GM19099 (cell line): Measurements from ENCODE around the gene DAB1.

Source experiments
- POLR2A ChIP-seq: IDR thresholded peaks from 3 replicates; pipeline ENCODE4 v1.6.1; 2011; ENCODE audit warnings: low read depth; ENCODE audit not compliant: insufficient read length; ENCODE audit errors: extremely low read depth

Gene DAB1

GRCh38 chr1:57384901-57385300, 39.0 kb downstream of the DAB1 start:
- no peak for TF ChIP-seq POLR2A

GRCh38 chr1:57384284-57384683, 39.6 kb downstream of the DAB1 start:
- no peak for TF ChIP-seq POLR2A

GRCh38 chr1:57381871-57382270, 42.0 kb downstream of the DAB1 start:
- no peak for TF ChIP-seq POLR2A

- TF ChIP-seq POLR2A, result no peak
Observed at GRCh38 chr1:57381426-57381825, 42.4 kb downstream of the DAB1 start.

GRCh38 chr1:57380923-57381322, 42.9 kb downstream of the DAB1 start:
- no peak for TF ChIP-seq POLR2A

- no peak for TF ChIP-seq POLR2A
Observed at GRCh38 chr1:57378534-57378933, 45.3 kb downstream of the DAB1 start.

- no peak for TF ChIP-seq POLR2A
Observed at GRCh38 chr1:57377339-57378139, 46.3 kb downstream of the DAB1 start.

- TF ChIP-seq POLR2A, result no peak
Observed at GRCh38 chr1:57376041-57376440, 47.8 kb downstream of the DAB1 start.

GRCh38 chr1:57369889-57370288, 54.0 kb downstream of the DAB1 start:
- no peak for TF ChIP-seq POLR2A

GRCh38 chr1:57367945-57368344, 55.9 kb downstream of the DAB1 start:
- TF ChIP-seq POLR2A, result no peak

GRCh38 chr1:57363643-57364042, 60.2 kb downstream of the DAB1 start:
- TF ChIP-seq POLR2A, result no peak

- TF ChIP-seq POLR2A, result no peak
Observed at GRCh38 chr1:57363165-57363564, 60.7 kb downstream of the DAB1 start.

GRCh38 chr1:57362480-57362879, 61.4 kb downstream of the DAB1 start:
- TF ChIP-seq POLR2A, result no peak

- no peak for TF ChIP-seq POLR2A
Observed at GRCh38 chr1:57361516-57361915, 62.3 kb downstream of the DAB1 start.

GRCh38 chr1:57360846-57361407, 62.9 kb downstream of the DAB1 start:
- no peak for TF ChIP-seq POLR2A

- TF ChIP-seq POLR2A, result no peak
Observed at GRCh38 chr1:57357462-57357861, 66.4 kb downstream of the DAB1 start.
